Gastroesophageal sphincter (tissue), 3 donors: Measurements from ENCODE around the gene GNS.

Experiments used
- EP300 ChIP-seq: sonication (generic); formaldehyde crosslinking; IDR thresholded peaks from one replicate; pipeline ENCODE4 v1.6.1; 2017; ENCODE audit warnings: antibody characterized with exemption, mild to moderate bottlenecking
- POLR2A ChIP-seq, 2 donors: fragments of 450-650 bp; IDR thresholded peaks; one replicate each; pipeline ENCODE4 v1.6.1; 2017; ENCODE audit warnings: antibody characterized with exemption in 2 of 2, mild to moderate bottlenecking in 2 of 2, moderate library complexity in 1 of 2
- TF ChIP-seq, protein P1 (sequence below), 4 experiments: fragments of 200-600 bp in 2 of 4; fragments of 450-650 bp in 2 of 4; sonication (generic) in 1 of 4; IDR thresholded peaks; one replicate each; pipeline ENCODE4 v1.5.1; 2017 to 2019; ENCODE audit warnings: antibody characterized with exemption in 4 of 4, mild to moderate bottlenecking in 2 of 4, moderate library complexity in 2 of 4

DNA sequence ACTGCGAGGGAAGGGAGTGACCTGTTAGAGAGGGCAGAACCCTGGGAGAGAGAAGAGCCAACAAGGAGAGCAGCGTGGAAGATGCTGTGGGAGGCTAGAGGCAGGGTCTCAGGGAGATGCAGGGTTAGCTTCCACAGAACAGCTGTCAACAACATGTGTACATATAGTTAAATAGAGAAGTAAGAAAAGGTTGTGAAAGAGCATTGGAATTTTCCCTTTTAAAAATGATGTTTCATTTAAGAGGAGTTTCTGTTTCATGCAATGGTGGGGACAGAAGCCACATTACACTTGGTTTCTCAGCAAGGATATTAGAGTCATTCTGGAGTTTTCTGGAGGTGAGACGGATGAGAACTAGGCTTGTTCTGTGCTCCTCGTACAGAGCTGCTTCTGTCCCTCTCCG lies 41.4 kb upstream of the GNS start:
- TF ChIP-seq, protein P1, sequence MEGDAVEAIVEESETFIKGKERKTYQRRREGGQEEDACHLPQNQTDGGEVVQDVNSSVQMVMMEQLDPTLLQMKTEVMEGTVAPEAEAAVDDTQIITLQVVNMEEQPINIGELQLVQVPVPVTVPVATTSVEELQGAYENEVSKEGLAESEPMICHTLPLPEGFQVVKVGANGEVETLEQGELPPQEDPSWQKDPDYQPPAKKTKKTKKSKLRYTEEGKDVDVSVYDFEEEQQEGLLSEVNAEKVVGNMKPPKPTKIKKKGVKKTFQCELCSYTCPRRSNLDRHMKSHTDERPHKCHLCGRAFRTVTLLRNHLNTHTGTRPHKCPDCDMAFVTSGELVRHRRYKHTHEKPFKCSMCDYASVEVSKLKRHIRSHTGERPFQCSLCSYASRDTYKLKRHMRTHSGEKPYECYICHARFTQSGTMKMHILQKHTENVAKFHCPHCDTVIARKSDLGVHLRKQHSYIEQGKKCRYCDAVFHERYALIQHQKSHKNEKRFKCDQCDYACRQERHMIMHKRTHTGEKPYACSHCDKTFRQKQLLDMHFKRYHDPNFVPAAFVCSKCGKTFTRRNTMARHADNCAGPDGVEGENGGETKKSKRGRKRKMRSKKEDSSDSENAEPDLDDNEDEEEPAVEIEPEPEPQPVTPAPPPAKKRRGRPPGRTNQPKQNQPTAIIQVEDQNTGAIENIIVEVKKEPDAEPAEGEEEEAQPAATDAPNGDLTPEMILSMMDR (IDR thresholded peaks at IDR 0.05): no peak
- no peak for TF ChIP-seq EP300
- no peak for TF ChIP-seq POLR2A (IDR thresholded peaks at IDR 0.05)
